Measurements from ENCODE around the gene CCT8. TPM values are rescaled to one million over a fixed set of nuclear protein-coding genes. Genes with fewer than 3 reads are reported as not detected.

Gene CCT8
- total and polyA plus RNA-seq, 10 of the 15 experiments (the other 5 are each of a cell fraction or from before 2014, with no cell fraction given), result 321 to 696 (median 471) TPM

DNA sequence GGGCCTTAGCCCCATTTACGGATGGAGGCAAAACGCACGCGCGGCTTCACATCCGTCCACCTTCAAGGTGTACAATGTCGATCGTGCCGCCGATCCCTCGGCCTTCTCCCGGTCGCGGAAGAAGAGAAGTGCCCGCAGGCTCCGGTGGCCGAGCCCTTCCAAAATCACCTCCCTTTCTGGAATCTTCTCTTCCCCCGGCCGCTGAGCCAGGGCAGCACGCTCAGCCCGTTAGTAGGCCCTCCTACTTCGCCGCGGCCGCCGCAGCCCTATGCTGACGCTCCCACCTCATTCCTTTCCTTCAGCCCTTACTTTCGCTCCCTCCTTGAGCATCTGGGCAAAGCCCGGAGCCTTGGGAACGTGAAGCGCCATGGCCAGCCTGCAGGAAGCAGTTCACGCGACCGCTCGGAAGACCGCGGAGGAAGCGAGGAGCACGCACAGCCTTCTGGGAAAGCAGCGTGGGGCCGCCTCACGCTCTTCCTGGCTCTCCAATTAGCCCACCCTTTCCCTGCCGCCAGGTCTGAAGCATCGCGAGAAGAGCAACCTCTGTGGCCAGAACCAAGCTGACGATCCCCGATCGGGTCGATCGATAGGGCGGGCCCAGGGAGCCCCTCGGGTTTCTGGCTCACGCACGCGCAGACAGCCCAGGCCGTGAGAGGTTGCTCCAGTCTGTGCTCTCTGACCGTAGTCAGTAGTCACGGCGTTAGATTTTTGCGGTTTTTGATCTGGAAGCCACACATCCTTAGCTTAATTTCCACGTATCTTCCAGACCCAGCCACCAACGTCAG is at the start of gene CCT8 (continued):
- TF ChIP-seq NFYA (IDR thresholded peaks at IDR 0.05; ENCODE audit: borderline replicate concordance, low read depth, low read length), result no peak
- TF ChIP-seq SIX5 (IDR thresholded peaks at IDR 0.05; ENCODE audit: low read depth, low read length, severe bottlenecking), result peak; percentile 45
- TF ChIP-seq SMAD5 (IDR thresholded peaks at IDR 0.05; ENCODE audit: low read depth), result peak; percentile 97; the same call in 1 of the 2 replicates
- TF ChIP-seq CEBPZ (IDR thresholded peaks at IDR 0.05; ENCODE audit: low read depth, low read length), result no peak; the same call in 1 of the 2 replicates
- peak; percentile 74 for TF ChIP-seq SP1 (IDR thresholded peaks at IDR 0.05; ENCODE audit: low read depth, low read length)
- no peak for TF ChIP-seq REST (IDR thresholded peaks at IDR 0.05; ENCODE audit: low read depth, low read length)
- TF ChIP-seq CHD2 (IDR thresholded peaks at IDR 0.05; ENCODE audit: borderline replicate concordance, low read depth, low read length), result peak; percentile 100
- TF ChIP-seq KAT2A (conservative IDR thresholded peaks at IDR 0.05; ENCODE audit: control insufficient read depth, low read depth, low read length), result no peak; the same call in 1 of the 2 replicates
- peak; percentile 99 for TF ChIP-seq CBFB (IDR thresholded peaks at IDR 0.05; ENCODE audit: low read depth)
- no peak for TF ChIP-seq MEF2B (IDR thresholded peaks at IDR 0.05; ENCODE audit: partially characterized antibody, poor library complexity, severe bottlenecking)
- TF ChIP-seq, protein P1, sequence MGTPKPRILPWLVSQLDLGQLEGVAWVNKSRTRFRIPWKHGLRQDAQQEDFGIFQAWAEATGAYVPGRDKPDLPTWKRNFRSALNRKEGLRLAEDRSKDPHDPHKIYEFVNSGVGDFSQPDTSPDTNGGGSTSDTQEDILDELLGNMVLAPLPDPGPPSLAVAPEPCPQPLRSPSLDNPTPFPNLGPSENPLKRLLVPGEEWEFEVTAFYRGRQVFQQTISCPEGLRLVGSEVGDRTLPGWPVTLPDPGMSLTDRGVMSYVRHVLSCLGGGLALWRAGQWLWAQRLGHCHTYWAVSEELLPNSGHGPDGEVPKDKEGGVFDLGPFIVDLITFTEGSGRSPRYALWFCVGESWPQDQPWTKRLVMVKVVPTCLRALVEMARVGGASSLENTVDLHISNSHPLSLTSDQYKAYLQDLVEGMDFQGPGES (IDR thresholded peaks at IDR 0.05), result no peak
- TF ChIP-seq SREBF2 (IDR thresholded peaks at IDR 0.05; ENCODE audit: low read length), result no peak
- no peak for TF ChIP-seq ELK1 (IDR thresholded peaks at IDR 0.05; ENCODE audit: low read depth, low read length)
- peak in 1 of 2 experiments; percentile 49; a peak in 1 of 4 replicates for TF ChIP-seq EP300 (IDR thresholded peaks at IDR 0.05; ENCODE audit: borderline replicate concordance in 1 of 2, control insufficient read depth in 1 of 2, low read depth in 2 of 2, low read length in 2 of 2)
- TF ChIP-seq SUZ12 (IDR thresholded peaks at IDR 0.05; ENCODE audit: unreplicated experiment), result no peak
- peak; percentile 53 for TF ChIP-seq PKNOX1 (IDR thresholded peaks at IDR 0.05)
- TF ChIP-seq IRF4 (IDR thresholded peaks at IDR 0.05; ENCODE audit: low read depth, low read length), result peak; percentile 8; the same call in 1 of the 2 replicates
